NOMO-1 (cell line): Measurements from ENCODE around the gene NUDT3.

ENCODE experiments used
- DNase-seq, 2 experiments: peaks; one replicate each; lab custom pipeline; 2025; ENCODE audit not compliant: unreplicated experiment in 2 of 2; lab: John Stamatoyannopoulos, UW

NUDT3 gene

DNA sequence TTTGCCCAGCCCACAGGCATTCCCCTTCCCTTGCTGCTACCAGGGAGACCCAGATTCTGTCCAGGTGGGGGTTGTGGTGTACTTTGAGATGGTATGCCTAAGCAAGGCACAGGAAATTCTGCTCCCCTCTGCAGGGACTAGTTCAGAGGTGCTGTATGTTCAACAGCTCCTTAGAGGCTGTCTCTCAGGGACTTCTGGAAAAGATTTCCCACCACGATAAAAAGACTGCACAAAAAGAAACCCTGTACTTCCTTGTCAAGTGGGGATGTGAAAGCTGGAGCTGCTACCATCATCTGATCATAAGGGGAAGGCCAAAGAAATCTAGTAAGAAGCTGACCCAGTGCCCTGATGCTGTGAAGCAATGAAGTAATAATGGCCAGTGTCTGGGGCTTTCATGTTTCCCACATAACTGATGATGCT, 92.1 kb downstream of the NUDT3 start:
- DNase-seq = peak in 1 of 2 experiments; percentile 41

DNA sequence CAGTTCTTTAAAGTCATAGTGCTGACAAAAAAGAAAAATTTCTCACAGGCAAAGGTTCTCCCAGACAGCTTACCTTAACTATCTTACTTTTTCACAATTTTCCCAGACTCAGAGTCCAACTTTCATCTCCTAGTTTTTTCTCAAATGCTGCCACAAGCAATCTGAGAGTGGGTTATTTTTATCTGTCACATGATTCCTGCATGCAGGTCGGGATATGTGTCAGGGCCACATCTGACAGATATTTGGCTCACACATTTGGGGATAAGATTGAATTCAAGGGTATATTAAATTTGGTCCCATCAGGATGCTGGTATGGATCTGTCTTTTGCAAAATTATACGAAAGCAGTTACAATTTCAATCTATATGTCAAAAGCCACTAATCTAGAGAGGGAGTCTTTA, 93.5 kb downstream of the NUDT3 start:
- no peak for DNase-seq

DNA sequence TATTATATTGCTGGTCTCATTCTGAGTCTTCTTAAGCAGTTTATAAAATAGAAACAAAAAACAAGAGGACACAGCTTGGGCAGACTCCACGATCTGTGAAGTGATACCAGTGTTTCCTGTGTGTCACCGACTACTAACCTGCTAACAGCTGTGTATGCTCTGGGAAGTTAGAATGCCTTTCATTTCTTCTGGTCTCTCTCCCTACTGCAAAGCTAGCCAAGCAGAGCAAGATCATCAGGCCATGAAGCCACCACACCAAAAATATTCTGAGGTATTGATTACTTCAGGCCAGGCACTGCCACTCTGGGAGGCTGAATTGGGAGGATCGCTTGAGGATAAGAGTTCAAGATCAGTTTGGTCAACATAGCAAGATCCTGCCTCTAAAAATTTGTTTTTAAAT, 96.7 kb downstream of the NUDT3 start:
- DNase-seq = no peak

DNA sequence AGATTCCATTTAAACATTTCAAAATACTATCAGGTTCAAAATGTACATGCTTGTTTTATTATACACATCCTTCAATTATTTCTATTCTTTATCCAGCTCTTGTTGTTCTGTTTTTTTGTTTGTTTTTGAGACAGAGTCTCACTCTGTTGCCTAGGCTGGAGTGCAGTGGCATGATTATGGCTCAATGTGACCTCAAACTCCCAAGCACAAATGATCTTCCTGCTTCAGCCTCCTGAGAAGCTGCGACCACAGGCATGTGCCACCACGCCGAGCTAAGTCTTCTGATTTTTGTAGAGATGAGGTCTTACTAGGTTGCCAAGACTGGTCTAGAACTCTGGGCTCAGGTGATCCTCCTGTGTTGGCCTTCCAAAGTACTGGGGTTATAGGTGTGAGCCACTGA, 99.5 kb downstream of the NUDT3 start:
- no peak for DNase-seq

DNA sequence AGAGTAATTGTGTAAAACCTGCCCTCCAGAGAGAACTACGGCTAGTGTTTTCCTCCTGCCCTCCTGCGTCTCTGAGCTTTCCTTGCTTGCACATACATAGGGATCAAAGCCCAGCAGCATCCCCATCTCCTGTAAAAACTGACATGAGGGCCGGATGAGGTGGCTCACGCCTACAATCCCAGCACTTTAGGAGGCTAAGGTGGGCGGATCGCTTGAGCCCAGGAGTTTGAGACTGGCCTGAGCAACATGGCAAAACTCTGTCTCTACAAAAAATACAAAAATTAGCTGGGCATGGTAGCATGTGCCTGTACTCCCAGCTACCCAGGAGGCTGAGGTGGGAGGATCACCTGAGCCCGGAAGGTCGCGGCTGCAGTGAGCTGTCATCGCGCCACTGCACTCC, 103.3 kb downstream of the NUDT3 start:
- no peak for DNase-seq

DNA sequence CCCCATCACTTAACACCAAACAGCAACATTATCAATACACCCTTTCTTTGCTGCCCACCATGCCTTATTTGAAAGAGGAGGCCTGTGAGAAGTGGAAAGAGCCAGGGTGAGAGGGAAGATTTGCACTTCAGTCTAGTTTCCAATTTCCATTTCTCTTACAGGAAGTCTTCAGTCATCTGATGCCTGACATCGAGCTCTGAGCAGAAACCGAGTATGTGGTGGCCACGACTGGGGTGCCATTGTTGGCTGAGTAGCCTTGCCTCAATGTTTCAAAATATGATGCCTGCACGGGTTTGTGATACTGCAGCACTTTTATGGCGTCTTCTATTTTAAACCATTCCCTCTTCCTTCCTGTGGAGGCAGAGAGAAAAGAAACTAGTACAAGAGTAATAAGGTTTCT, 103.9 kb downstream of the NUDT3 start:
- no peak for DNase-seq

DNA sequence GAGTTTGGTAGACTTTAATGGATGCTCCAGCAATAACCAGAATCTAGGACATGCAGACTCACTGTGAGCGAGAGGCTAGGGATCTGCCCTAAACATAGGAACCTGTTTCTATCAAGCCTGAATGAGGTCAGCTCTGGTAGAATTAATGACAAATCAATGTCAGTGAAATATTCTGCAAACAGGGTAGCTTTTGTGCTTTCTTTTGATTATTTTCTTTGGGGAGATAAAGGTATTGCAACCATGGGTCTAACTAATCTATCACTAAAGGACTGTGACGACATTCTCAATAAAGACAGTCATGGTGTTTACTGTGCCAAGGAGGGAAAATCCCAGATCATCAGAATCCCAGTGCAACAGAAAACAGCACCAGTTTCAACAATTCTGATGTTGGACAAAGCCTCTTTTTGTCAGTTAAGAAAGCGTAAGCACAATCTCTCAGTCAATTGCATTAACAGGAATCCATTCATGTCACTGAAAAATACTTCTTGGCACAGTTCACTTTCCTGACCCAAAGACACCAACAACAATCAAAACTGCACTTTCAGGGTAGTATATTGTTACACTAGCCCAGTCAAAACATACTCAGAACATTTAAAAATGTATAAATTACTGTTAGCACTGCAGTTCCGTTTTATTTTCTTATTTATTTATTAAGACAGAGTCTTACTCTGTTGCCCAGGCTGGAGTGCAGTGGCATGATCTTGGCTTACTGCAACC, 106.9 kb downstream of the NUDT3 start:
- DNase-seq = no peak

DNA sequence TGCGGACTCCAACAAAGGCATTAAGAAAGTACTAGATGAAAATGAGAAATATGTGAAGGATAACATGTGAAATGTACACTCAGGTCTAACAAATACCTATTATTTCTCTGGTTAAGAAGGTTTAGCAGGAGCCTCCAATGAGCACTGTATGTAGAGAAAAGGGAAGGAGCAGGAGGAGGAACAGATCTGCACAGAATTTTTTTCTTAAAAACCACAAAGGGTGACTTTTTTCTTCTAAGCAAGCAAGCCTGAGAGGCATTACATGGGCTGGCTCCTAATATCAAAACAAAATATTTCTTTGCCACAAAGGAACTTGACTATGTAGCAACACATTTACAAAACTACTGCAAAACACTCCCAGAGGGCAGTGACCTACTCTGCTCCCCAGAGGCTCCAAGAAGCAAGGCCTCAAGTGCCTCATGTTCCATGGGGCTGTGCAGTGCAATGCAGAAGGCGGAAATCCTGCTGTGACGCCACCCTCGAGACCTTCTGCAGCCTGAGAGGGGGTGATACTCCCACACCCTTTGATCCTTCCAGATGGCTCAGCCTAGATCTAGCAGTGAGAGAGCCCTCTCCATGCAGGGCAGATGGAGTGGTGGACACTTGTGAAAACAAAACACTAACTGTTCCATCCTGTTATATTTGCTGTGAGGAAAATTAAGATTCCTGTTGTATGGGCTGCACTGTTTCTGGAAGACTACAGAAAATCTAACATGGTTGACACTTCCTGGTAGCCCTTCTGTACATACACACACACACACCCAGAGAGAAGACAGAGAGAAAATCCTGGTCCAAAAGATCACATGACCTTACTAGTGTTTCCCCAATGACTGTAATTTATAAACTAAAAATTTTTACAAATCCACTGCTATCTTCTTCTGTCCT, 107.7 kb downstream of the NUDT3 start:
- DNase-seq = peak; percentile 83 to 93

DNA sequence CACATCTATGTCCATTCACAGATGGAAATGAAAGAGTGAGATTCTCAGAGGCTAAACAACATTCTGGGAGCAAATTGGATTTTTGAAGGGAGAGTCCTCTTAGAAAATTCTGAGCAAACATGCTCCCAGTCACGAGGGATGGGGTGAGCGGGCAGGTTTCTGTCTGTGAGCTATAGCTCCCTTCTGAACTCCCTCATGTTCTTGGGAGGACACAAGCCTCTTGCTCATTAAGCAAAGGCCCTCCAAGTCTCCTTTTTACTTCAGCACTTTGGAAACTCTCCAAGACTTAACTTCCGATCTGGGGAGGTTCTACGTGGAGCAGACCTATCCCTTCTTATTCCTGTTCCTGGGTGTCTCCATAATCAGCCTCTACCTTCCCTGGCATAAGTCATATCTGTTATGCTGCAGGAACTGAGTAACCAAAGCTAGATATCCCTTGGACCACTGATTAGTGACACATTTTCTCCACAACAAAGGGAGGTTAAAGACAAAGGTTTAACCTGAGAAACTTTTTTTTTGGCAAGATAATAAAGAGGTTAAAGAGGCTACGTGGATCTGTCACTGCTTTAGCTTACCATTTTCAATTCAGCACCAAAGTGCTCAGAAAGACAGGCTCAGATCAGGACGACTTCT, 110.7 kb downstream of the NUDT3 start:
- no peak for DNase-seq

DNA sequence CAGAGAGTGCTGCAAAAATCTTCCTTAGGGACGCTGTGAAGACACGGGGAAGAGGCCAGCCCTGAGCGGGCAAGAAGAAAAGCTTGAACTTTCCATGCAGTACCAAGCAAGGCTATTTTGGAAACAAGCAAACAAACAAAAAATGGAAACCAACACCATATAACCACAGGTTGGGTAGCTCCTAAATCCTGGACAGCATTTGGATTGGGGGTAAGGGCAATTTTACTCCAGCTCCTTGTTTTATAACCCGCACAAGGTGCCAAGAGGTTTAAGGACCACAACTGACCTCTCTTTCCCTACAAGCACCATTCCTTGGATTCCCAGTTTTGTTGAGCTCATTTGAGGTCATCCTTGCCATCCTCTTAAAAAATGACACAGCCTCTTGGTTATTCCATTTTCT, 112.3 kb downstream of the NUDT3 start:
- no peak for DNase-seq

DNA sequence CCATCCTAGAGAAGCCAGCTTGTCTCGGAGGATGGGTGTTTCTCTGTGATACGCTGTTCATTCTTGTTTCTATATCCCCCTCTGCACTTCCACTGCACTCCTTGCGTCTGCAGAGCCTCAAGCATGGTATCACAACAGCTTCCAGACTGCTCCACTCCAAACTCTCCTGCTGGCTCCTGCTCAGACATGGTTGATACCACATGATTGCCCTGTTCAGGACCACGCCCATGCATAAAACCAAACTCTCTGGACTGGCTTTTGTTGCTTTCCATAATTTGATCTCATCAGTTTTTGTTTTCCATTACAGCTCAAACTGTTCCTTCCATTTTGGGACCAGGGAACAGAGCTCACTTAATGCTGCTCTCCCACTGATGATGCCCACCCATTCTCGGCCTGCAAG, 113.6 kb downstream of the NUDT3 start:
- no peak for DNase-seq

DNA sequence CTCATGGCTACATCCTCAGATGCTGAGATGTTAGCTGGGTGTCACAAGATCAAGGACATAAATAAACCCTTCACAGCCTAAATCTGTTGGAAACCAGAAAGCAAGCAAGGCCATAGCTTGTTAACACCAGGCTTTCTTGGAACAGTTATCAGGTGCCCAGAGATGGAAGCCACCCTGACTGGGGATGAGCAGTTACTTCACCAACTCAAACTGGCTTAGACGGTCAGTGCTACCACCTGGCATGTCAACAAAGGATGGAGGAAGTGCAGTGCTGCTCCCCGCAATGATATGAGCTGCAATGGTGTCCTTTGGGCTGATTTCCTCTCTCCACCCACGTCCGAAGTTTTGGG, 114.7 kb downstream of the NUDT3 start:
- DNase-seq = no peak

DNA sequence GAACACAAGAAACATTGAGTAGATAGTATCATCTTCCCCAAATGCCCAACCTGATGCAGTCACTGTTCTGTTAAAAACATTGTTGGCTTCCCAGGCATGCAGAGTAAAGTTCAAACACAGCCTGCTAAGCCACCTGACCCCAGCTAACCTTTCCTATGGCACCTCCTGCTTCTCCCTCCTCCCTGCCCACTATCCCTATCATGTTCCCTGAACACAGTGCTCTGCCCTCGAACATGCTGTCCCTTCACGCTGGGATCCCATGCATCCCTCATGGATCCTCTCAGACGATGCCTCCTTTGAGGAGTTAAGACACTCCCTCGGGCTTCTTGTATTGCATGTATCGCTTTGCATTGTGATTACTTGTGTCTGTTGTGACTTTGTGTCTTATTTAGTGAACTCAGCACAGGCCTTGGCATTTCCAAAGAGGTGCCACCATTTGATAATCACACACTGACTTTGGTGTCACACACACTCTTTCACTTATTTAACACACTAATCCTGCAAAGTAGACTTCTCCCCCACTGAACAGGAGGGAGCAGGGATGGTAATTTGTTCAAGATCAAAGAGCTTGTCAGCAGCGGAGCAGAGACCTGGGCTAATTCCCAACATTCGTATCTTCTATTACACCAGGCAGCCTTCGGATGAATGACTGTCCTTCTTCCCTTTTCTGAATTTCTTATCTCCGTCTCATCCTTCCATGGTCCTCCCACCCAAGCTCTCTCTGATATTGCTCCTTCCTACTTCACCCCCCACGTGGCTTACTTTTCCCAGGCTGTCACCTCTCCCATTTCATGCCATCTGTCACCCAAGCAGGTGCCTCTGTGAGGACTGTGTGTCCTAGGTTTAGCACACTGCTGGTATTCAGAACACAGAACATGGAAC, 115.3 kb downstream of the NUDT3 start:
- DNase-seq = no peak

DNA sequence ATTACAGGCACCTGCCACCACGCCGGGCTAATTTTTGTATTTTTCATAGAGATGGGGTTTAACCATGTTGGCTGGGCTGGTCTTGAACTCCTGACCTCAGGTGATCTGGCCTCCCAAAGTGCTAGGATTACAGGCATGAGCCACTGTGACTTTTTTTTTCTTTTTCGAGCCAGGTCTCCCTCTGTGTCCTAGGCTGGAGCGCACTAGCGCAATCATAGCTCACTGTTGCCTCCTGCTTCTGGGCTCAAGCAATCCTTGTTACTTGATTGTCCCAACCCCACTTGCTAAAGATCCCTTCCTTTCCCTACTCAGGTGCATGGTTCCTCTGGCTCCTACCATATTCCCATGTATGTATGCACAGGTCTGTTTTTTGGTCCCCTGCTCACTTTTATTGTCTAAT, 116.3 kb downstream of the NUDT3 start:
- no peak for DNase-seq

DNA sequence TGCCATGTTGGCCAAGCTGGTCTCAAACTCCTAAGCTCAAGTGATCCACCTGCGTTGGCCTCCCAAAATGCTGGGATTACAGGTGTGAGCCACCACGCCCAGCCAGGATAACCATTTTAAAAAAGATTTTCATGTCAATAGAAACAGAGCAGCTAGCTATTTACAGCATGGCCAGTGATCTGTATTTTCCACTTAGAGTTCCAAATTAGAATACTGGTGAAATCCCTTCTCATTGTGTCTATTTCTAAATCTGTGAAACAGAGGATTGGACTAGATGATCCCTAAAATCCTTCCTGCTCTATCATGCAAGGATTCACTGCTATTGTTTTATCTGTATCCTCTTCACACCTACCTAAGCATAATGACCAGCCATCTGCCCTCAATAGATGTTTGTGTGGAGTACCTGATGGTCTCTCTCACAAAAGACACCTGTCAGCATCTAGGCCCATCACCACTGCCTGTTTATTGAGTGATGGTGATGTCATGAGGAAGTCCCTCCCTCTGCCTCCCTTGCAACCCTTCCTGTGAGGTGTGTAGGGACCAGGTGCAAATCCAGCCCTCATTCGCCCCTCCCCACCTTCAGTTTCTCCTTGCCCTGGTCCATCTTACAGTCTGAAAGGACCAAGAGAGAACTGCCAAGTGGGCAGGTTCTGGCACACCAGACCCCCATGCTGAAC, 117.2 kb downstream of the NUDT3 start:
- no peak for DNase-seq

DNA sequence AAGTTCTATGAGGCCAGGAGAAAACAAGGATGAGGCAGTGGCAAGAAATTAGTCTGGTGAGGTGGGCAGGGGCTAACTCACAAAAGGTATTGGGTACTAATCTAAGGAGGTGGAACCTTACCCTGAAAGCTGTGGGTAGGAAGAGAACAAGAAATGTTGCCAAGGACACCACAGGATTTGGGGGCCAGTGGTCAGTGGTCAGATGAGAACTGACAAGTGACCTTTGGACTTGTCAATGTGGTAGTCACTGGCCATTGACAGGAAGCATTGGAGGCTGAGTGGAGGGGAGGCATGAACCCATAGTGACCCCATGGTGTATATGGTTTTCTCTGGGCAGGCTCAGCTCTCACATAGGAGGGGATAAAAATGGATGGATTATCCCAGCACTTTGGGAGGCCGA, 118.3 kb downstream of the NUDT3 start:
- no peak for DNase-seq

DNA sequence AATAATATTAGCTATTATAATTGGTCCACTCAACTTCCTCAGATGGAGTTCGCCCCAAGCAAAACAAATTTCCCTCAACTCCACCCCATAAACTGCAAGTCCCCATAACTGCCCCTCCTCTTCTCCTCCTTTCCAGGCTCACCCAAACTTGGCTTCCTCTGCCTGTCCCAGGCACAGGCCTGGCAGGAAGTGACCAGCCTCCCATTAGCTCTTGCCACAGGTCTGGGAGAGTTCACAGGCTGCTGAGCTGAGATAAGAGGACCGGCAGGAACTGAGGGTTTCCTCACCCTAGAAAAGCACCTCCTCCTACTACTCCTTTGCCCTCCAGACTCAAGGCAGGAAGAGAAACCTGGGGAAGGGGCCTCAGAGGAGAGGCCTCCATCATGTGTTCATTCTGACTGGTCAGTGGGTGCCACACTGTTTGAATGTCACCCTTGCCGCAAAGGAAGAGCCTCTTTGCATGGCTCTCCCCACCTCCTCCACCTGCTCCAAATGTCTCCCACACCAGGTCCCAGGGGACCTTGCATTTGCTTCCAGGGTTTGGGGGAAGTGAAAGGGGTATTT, 119.1 kb downstream of the NUDT3 start:
- peak in 1 of 2 experiments; percentile 8 for DNase-seq

DNA sequence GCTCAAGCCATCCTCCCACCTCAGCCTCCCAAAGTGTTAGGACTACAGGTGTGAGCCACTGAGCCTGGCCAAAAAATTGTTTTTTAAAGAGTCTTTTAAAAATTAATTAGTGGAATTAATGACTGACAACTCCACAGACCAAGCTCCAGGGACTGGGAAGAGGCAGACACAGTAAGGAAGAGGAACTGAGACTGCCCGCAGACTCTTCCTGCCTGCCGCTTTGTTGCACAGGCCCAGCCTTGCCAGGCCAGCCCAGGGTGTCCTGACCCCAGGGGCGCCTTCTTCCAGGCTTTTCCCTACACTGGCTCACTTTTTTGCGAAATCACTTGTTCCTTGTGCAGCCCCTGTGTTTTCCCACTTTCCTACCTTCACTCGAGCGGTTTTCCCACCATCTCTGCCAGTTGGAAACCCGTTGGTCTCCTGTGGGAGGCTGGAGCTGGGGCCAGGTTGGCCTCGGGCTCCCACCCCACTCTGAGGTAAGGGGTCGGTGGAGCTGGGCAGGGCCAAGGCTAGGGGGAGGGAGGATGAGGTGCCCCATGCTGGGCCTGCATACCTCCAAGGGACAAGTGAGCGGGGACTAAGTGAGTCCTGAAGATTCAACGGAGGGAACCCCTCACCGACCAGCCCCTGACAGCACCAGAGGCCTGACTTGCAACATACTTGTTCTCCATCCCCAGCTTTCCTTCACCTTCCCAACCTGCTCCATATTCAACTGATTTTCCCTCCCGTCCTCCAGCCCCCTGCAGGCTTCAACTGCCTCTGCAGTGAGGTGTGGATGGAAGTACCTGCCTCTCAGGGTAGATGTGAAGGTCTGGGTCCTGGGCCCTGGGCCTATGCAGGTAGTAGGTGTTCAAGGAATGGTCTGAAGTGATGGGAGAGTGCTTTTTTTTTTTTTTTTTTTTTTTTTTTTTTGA, 120.2 kb downstream of the NUDT3 start:
- DNase-seq = peak; percentile 18 to 39
